HepG2 (cell line): Measurements from ENCODE around the gene CCDC66. TPM values are rescaled to one million over a fixed set of nuclear protein-coding genes. Genes with fewer than 3 reads are reported as not detected.

ENCODE experiments used
- ATAC-seq: fragments of 200-7000 bp; cut with Tn5 transposase; 3 replicates; pipeline ENCODE4 v1.9.1; 2020; ENCODE audit warnings: mild to moderate bottlenecking, moderate library complexity
- BruUV-seq: library from RNA; stranded (reverse); fragments of 400-500 nt; replicated peaks from 2 replicates; lab custom pipeline; 2021; lab: Mats Ljungman, UMichigan
- CTCF ChIA-PET: fragments of 300-600 bp; formaldehyde crosslinking; extraction: SDS; loops from one replicate; lab custom pipeline; 2021; ENCODE audit warnings: low total read pairs, inconsistent platforms, low intra/inter-chr PET ratio; lab: Yijun Ruan, JAX
- POLR2A ChIA-PET: fragments of 350-600 bp; sonication (Branson Sonifier 250); formaldehyde crosslinking; loops from one replicate; lab custom pipeline; 2020; ENCODE audit warnings: antibody characterized with exemption, inconsistent platforms; lab: Yijun Ruan, JAX
- DNase-seq: peaks from one replicate; pipeline ENCODE4 v3.0.0-alpha.2; 2015; ENCODE audit warnings: low spot score
- FAIRE-seq: peaks from 3 replicates; lab custom pipeline; 2011; peaks lifted over from hg19 to GRCh38; lab: Jason Lieb, UNC
- H2AFZ ChIP-seq: one replicate; pipeline ENCODE4 v1.6.1; 2011; ENCODE audit warnings: low read length, inconsistent platforms
- H3K27ac ChIP-seq: fragments of 300-600 bp; 3 replicates; pipeline ENCODE4 v1.8.0; 2011; ENCODE audit warnings: mixed run types, mild to moderate bottlenecking, mixed read lengths, low read length, inconsistent platforms; ENCODE audit not compliant: insufficient read depth; ENCODE audit errors: extremely low read length
- H3K27me3 ChIP-seq, 2 experiments: fragments of 200-600 bp in 1 of 2; 2 replicates in 1 of 2; 3 replicates in 1 of 2; pipeline versions ENCODE4 v1.6.0 to v1.8.0; 2011; ENCODE audit warnings: low read length in 2 of 2, mild to moderate bottlenecking in 2 of 2, moderate library complexity in 2 of 2, inconsistent platforms in 1 of 2; ENCODE audit not compliant: insufficient read depth in 2 of 2, control insufficient read depth in 1 of 2
- H3K36me3 ChIP-seq, 2 experiments: fragments of 200-600 bp in 1 of 2; replicated peaks in 1 of 2; 2 replicates in 1 of 2; 3 replicates in 1 of 2; pipeline versions ENCODE4 v1.5.1 to v1.8.0; 2011; ENCODE audit warnings: low read length in 2 of 2, inconsistent platforms in 1 of 2; ENCODE audit not compliant: insufficient read depth in 2 of 2, control insufficient read depth in 1 of 2
- H3K4me1 ChIP-seq: 2 replicates; pipeline ENCODE4 v1.5.1; 2012; ENCODE audit warnings: low read length, inconsistent platforms; ENCODE audit not compliant: insufficient read depth
- H3K4me2 ChIP-seq: 2 replicates; pipeline ENCODE4 v1.6.0; 2011; ENCODE audit warnings: low read depth, low read length, inconsistent platforms
- H3K4me3 ChIP-seq, 3 experiments: fragments of 200-600 bp in 1 of 3; sonication (generic), shearing (Covaris generic) in 1 of 3; replicated peaks in 1 of 3; 2 replicates each; pipeline ENCODE4 v1.5.1; 2011 to 2016; ENCODE audit warnings: low read length in 3 of 3, inconsistent platforms in 2 of 3, low read depth in 2 of 3, mild to moderate bottlenecking in 2 of 3, control low read depth in 1 of 3, mixed read lengths in 1 of 3; ENCODE audit not compliant: insufficient read depth in 1 of 3
- H3K79me2 ChIP-seq: one replicate; pipeline ENCODE4 v1.6.1; 2011; ENCODE audit warnings: low read length, inconsistent platforms; ENCODE audit not compliant: insufficient read depth
- H3K9ac ChIP-seq: 2 replicates; pipeline ENCODE4 v1.6.0; 2011; ENCODE audit warnings: mild to moderate bottlenecking, low read depth, low read length, inconsistent platforms; ENCODE audit not compliant: insufficient read depth
- H3K9me3 ChIP-seq: 2 replicates; pipeline ENCODE4 v1.5.1; 2012; ENCODE audit warnings: mild to moderate bottlenecking, low read length
- H4K20me1 ChIP-seq: 2 replicates; pipeline ENCODE4 v1.6.0; 2011; ENCODE audit warnings: inconsistent platforms, mild to moderate bottlenecking, low read length, moderate library complexity; ENCODE audit not compliant: insufficient read depth
- ARHGAP35 ChIP-seq: sonication (generic); formaldehyde crosslinking; IDR thresholded peaks from 2 replicates; pipeline ENCODE4 v1.9.0; 2022; ENCODE audit warnings: mild to moderate bottlenecking, inconsistent platforms, moderate library complexity, missing genetic modification reagents, borderline replicate concordance
- MAFK ChIP-seq, 2 experiments: IDR thresholded peaks in 1 of 2; conservative IDR thresholded peaks in 1 of 2; 2 replicates each; pipeline ENCODE4 v1.6.1; 2011; ENCODE audit warnings: improper control_type of control experiment in 2 of 2, low read length in 2 of 2
- NFAT5 ChIP-seq: sonication (generic); formaldehyde crosslinking; IDR thresholded peaks from 2 replicates; pipeline ENCODE4 v1.4.0; 2020; ENCODE audit warnings: missing genetic modification reagents
- NFIB ChIP-seq: sonication (generic); formaldehyde crosslinking; IDR thresholded peaks from 2 replicates; pipeline ENCODE4 v1.9.0; 2021; ENCODE audit warnings: missing genetic modification reagents, mild to moderate bottlenecking, borderline replicate concordance
- RFX5 ChIP-seq: IDR thresholded peaks from 2 replicates; pipeline ENCODE4 v1.6.1; 2011; ENCODE audit warnings: low read depth, low read length, improper control_type of control experiment
- SALL1 ChIP-seq: sonication (generic); formaldehyde crosslinking; IDR thresholded peaks from 2 replicates; pipeline ENCODE4 v1.8.0; 2022; ENCODE audit warnings: mild to moderate bottlenecking, missing genetic modification reagents
- STAG1 ChIP-seq: sonication (generic); formaldehyde crosslinking; IDR thresholded peaks from 2 replicates; pipeline ENCODE4 v1.4.0; 2020; ENCODE audit warnings: missing genetic modification reagents
- ZBTB21 ChIP-seq: sonication (generic); formaldehyde crosslinking; IDR thresholded peaks from 2 replicates; pipeline ENCODE4 v1.4.0; 2020; ENCODE audit warnings: missing genetic modification reagents
- ZNF253 ChIP-seq: sonication (generic); formaldehyde crosslinking; IDR thresholded peaks from 2 replicates; pipeline ENCODE4 v1.8.0; 2022; ENCODE audit warnings: mild to moderate bottlenecking, missing genetic modification reagents, borderline replicate concordance
- ZNF430 ChIP-seq: sonication (generic); formaldehyde crosslinking; IDR thresholded peaks from 2 replicates; pipeline ENCODE4 v1.9.0; 2021; ENCODE audit warnings: mild to moderate bottlenecking, missing genetic modification reagents
- ZNF446 ChIP-seq: sonication (generic); formaldehyde crosslinking; IDR thresholded peaks from 2 replicates; pipeline ENCODE4 v1.5.0; 2020; ENCODE audit warnings: mild to moderate bottlenecking, missing genetic modification reagents
- ZNF75D ChIP-seq: sonication (generic); formaldehyde crosslinking; IDR thresholded peaks from 2 replicates; pipeline ENCODE4 v1.8.1; 2023; ENCODE audit warnings: missing genetic modification reagents, mild to moderate bottlenecking, borderline replicate concordance
- ZNF773 ChIP-seq: sonication (generic); formaldehyde crosslinking; IDR thresholded peaks from 2 replicates; pipeline ENCODE4 v1.4.0; 2020; ENCODE audit warnings: missing genetic modification reagents, borderline replicate concordance
- WGBS: methylation state at CpG from one replicate; pipeline ENCODE4 v1.1.6; 2017; ENCODE audit warnings: low lambda C conversion rate; 5-methylcytosine and 5-hydroxymethylcytosine counted together
- in situ Hi-C: cut with HindIII; loops from 2 replicates; pipeline ENCODE4 v1.10.0; 2017; ENCODE audit warnings: low pct_unique_long_range_greater_than_20kb; ENCODE audit not compliant: extremely low pct_ligation_motif_present
- intact Hi-C: fragments of 100-400 bp; cut with micrococcal nuclease; formaldehyde crosslinking; loops from one replicate; pipeline ENCODE4 v1.10.0; 2022; ENCODE audit not compliant: unreplicated experiment
- polyA plus RNA-seq, 8 experiments: library from polyadenylated mRNA; depleted of rRNA in 3 of 8; stranded (reverse) in 7 of 8; unstranded in 1 of 8; fragments of >200 nt; fragmentation: Illumina TruSeq in 4 of 8; extraction: Trizol in 4 of 8; gene quantifications; 2 replicates each; pipeline versions ENCODE4 v1.2.1 to v1.2.3, GENCODE V29; 2011 to 2016; ENCODE audit warnings: low read depth in 4 of 8, missing spikeins in 1 of 8, mixed read lengths in 1 of 8; ENCODE audit not compliant: insufficient read depth in 1 of 8
- total RNA-seq, 5 experiments: library from RNA; depleted of rRNA; stranded (reverse); fragments of >200 nt; fragmentation: Illumina TruSeq; extraction: Trizol; gene quantifications; 2 replicates each; pipeline ENCODE4 v1.2.3, GENCODE V29; 2016; ENCODE audit warnings: low read depth in 1 of 5
- TF ChIP-seq, protein P1 (sequence below): sonication (generic); formaldehyde crosslinking; IDR thresholded peaks from 2 replicates; pipeline ENCODE4 v1.8.0; 2022; ENCODE audit warnings: missing genetic modification reagents, mild to moderate bottlenecking, moderate library complexity, borderline replicate concordance
- TF ChIP-seq, protein P2 (sequence below): sonication (generic); formaldehyde crosslinking; IDR thresholded peaks from 2 replicates; pipeline ENCODE4 v1.4.0; 2020; ENCODE audit warnings: missing genetic modification reagents, low read depth, mild to moderate bottlenecking, borderline replicate concordance
- TF ChIP-seq, protein P3 (sequence below): sonication (generic); formaldehyde crosslinking; conservative IDR thresholded peaks from 2 replicates; pipeline ENCODE4 v1.8.1; 2023; ENCODE audit warnings: missing genetic modification reagents

CCDC66 gene
- total and polyA plus RNA-seq, 2 of the 13 experiments (the other 11 are each of a cell fraction or from before 2014, with no cell fraction given) = 8.4 to 19.9 TPM

DNA sequence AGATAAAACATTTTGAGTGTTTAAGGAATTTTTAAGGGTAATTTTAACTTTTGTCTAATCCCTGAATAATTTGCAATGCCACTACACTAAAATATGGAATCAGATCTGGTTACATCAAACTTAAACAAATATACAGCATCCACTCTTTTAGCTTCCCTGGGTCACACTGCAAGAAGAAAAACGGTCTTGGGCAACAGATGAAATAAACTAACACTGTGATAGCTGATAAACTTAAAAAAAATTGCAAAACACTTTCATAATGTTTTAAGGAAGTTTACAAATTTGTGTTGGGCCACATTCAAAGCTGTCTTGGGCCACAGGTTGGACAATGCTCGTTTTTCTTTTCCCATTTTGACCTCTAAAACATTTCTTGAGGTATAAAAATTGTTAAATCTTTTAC, 34.3 kb downstream of the CCDC66 start:
- Histone ChIP-seq H3K9me3 (no peaks in the 10 kb centered on the region), H3K79me2 (no peaks in the 10 kb centered on the region), H4K20me1 (no peaks in the 10 kb centered on the region), H3K4me2 (no peak overlapping the region), H3K36me3 (peaks cover 2 to 5% of the 10 kb centered on the region in 2 experiments; a peak in 2 of 5 replicates), H3K4me1 (no peaks in the 10 kb centered on the region), H3K4me3 (no peak overlapping the region), H3K9ac (no peak overlapping the region), H2AFZ (no peak overlapping the region), H3K27ac (no peak overlapping the region), H3K27me3 (no peaks in the 10 kb centered on the region)
- intact Hi-C loops = no loop called here
- WGBS = 76% methylated on average over 2 of the region's 2 CpGs
- no peak for FAIRE-seq
- BruUV-seq = no TSS peak
- no peak for DNase-seq
- ChIA-PET POLR2A (no interaction called here), CTCF (no interaction called here)
- ATAC-seq = no peak
- in situ Hi-C loops = no loop called here
- TF ChIP-seq ZNF253 (CRISPR knock-in tag) (no peak), ZNF75D (CRISPR knock-in tag) (no peak), ZNF773 (CRISPR knock-in tag) (no peak), NFAT5 (CRISPR knock-in tag) (no peak), ZNF430 (CRISPR knock-in tag) (no peak), STAG1 (CRISPR knock-in tag) (no peak), RFX5 (no peak), ZBTB21 (CRISPR knock-in tag) (no peak), NFIB (CRISPR knock-in tag) (no peak), ZNF446 (no peak), SALL1 (CRISPR knock-in tag) (no peak), ARHGAP35 (no peak), MAFK (conservative IDR thresholded peaks at IDR 0.05 in 1 of 2, IDR thresholded peaks at IDR 0.05 in 1 of 2; ENCODE audit: low read length in 2 of 2) (no peak)
- TF ChIP-seq, protein P1, sequence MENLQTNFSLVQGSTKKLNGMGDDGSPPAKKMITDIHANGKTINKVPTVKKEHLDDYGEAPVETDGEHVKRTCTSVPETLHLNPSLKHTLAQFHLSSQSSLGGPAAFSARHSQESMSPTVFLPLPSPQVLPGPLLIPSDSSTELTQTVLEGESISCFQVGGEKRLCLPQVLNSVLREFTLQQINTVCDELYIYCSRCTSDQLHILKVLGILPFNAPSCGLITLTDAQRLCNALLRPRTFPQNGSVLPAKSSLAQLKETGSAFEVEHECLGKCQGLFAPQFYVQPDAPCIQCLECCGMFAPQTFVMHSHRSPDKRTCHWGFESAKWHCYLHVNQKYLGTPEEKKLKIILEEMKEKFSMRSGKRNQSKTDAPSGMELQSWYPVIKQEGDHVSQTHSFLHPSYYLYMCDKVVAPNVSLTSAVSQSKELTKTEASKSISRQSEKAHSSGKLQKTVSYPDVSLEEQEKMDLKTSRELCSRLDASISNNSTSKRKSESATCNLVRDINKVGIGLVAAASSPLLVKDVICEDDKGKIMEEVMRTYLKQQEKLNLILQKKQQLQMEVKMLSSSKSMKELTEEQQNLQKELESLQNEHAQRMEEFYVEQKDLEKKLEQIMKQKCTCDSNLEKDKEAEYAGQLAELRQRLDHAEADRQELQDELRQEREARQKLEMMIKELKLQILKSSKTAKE = no peak
- TF ChIP-seq, protein P2, sequence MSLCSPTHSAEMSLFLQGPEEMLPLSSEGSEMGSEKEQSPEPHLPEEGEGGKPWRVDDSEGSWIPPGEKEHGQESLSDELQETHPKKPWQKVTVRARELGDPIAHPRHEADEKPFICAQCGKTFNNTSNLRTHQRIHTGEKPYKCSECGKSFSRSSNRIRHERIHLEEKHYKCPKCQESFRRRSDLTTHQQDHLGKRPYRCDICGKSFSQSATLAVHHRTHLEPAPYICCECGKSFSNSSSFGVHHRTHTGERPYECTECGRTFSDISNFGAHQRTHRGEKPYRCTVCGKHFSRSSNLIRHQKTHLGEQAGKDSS = no peak
- TF ChIP-seq, protein P3, sequence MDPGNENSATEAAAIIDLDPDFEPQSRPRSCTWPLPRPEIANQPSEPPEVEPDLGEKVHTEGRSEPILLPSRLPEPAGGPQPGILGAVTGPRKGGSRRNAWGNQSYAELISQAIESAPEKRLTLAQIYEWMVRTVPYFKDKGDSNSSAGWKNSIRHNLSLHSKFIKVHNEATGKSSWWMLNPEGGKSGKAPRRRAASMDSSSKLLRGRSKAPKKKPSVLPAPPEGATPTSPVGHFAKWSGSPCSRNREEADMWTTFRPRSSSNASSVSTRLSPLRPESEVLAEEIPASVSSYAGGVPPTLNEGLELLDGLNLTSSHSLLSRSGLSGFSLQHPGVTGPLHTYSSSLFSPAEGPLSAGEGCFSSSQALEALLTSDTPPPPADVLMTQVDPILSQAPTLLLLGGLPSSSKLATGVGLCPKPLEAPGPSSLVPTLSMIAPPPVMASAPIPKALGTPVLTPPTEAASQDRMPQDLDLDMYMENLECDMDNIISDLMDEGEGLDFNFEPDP (CRISPR knock-in tag) = no peak
